SJCRH30 (cell line): ENCODE measurements around the gene DIMT1. TPM values are rescaled to one million over a fixed set of nuclear protein-coding genes. Genes with fewer than 3 reads are reported as not detected.

Experiments
- DNase-seq, 2 experiments: peaks; one replicate each; pipeline ENCODE4 v3.0.0-alpha.2; 2015 to 2020
- H3K27ac ChIP-seq: fragments of 250-450 bp; sonication (Bioruptor Pico); 2 replicates; pipeline ENCODE4 v1.5.1; 2020; ENCODE audit warnings: mild to moderate bottlenecking, moderate library complexity
- H3K27me3 ChIP-seq: fragments of 250-450 bp; sonication (Bioruptor Pico); 2 replicates; pipeline ENCODE4 v1.5.1; 2020; ENCODE audit warnings: mild to moderate bottlenecking, moderate library complexity
- H3K36me3 ChIP-seq: fragments of 250-450 bp; sonication (Bioruptor Pico); 2 replicates; pipeline ENCODE4 v1.5.1; 2020; ENCODE audit warnings: mild to moderate bottlenecking, moderate library complexity
- H3K4me1 ChIP-seq: fragments of 250-450 bp; sonication (Bioruptor Pico); 2 replicates; pipeline ENCODE4 v1.5.1; 2020; ENCODE audit warnings: mild to moderate bottlenecking, moderate library complexity
- H3K4me3 ChIP-seq: fragments of 250-450 bp; sonication (Bioruptor Pico); 2 replicates; pipeline ENCODE4 v1.5.1; 2020; ENCODE audit warnings: mild to moderate bottlenecking, moderate library complexity
- H3K9me3 ChIP-seq: fragments of 250-450 bp; sonication (Bioruptor Pico); replicated peaks from 2 replicates; pipeline ENCODE4 v1.5.1; 2020; ENCODE audit warnings: mild to moderate bottlenecking, moderate library complexity
- total RNA-seq: library from RNA; depleted of rRNA; stranded (reverse); fragments of >200 nt; shearing (Covaris generic); gene quantifications from 2 replicates; pipeline ENCODE4 v1.2.3, GENCODE V29; 2014; rRNA removed

DIMT1 gene
- total RNA-seq, 1 experiment from 2014 or later: 42.0 TPM

- Histone ChIP-seq H3K4me1 (no peaks in the 10 kb centered on the region), H3K9me3 (no peaks in the 10 kb centered on the region), H3K27me3 (no peaks in the 10 kb centered on the region), H3K36me3 (no peaks in the 10 kb centered on the region), H3K4me3 (no peak overlapping the region), H3K27ac (no peak overlapping the region)
- no peak for DNase-seq
Observed at GRCh38 chr5:62342476-62342837, 61.2 kb downstream of the DIMT1 start.

GRCh38 chr5:62341783-62342475 is 61.8 kb downstream of the DIMT1 start:
- no peak overlapping the region for H3K4me3 ChIP-seq
- no peaks in the 10 kb centered on the region for H3K4me1 ChIP-seq
- no peaks in the 10 kb centered on the region for H3K36me3 ChIP-seq
- DNase-seq: no peak
- no peaks in the 10 kb centered on the region for H3K27me3 ChIP-seq
- H3K27ac ChIP-seq: no peak overlapping the region
- no peaks in the 10 kb centered on the region for H3K9me3 ChIP-seq

- Histone ChIP-seq H3K27me3 (no peaks in the 10 kb centered on the region), H3K4me1 (no peaks in the 10 kb centered on the region), H3K4me3 (no peak overlapping the region), H3K9me3 (no peaks in the 10 kb centered on the region), H3K36me3 (no peaks in the 10 kb centered on the region), H3K27ac (no peak overlapping the region)
- DNase-seq: no peak
Observed at GRCh38 chr5:62340979-62341378, 62.7 kb downstream of the DIMT1 start.

GRCh38 chr5:62340392-62340791 is 63.3 kb downstream of the DIMT1 start:
- Histone ChIP-seq H3K4me1 (no peaks in the 10 kb centered on the region), H3K27ac (no peak overlapping the region), H3K4me3 (no peak overlapping the region), H3K9me3 (no peaks in the 10 kb centered on the region), H3K27me3 (no peaks in the 10 kb centered on the region), H3K36me3 (no peaks in the 10 kb centered on the region)
- DNase-seq: peak in 1 of 2 experiments; percentile 20

Other genes with a start within 250 kb of the DIMT1 start
- 74.0 and 77.7 TPM in 2 replicates for gene KIF2A, start 97.7 kb downstream of the DIMT1 start, total RNA-seq
- gene IPO11, start 8.9 kb upstream of the DIMT1 start, total RNA-seq: 35.2 and 38.4 TPM in 2 replicates
- 0.68 and 0.81 TPM in 2 replicates for gene LRRC70, start 174.9 kb upstream of the DIMT1 start, total RNA-seq